HG03439 (cell line): ENCODE measurements around the gene APOE.
"Not testable (repeated sequence)": the region's sequence is repeated elsewhere in the genome, so short reads cannot be mapped to it uniquely, and the experiment has no call there.

Experiments used
- ATAC-seq: cut with Tn5 transposase; IDR thresholded peaks from one replicate; pipeline ENCODE4 v1.9.1; 2021; ENCODE audit warnings: mild to moderate bottlenecking, moderate library complexity; ENCODE audit not compliant: unreplicated experiment

APOE gene

DNA sequence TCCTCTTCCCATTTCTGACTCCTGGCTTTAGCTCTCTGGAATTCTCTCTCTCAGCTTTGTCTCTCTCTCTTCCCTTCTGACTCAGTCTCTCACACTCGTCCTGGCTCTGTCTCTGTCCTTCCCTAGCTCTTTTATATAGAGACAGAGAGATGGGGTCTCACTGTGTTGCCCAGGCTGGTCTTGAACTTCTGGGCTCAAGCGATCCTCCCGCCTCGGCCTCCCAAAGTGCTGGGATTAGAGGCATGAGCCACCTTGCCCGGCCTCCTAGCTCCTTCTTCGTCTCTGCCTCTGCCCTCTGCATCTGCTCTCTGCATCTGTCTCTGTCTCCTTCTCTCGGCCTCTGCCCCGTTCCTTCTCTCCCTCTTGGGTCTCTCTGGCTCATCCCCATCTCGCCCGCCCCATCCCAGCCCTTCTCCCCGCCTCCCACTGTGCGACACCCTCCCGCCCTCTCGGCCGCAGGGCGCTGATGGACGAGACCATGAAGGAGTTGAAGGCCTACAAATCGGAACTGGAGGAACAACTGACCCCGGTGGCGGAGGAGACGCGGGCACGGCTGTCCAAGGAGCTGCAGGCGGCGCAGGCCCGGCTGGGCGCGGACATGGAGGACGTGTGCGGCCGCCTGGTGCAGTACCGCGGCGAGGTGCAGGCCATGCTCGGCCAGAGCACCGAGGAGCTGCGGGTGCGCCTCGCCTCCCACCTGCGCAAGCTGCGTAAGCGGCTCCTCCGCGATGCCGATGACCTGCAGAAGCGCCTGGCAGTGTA is 2.7 kb downstream of the APOE start:
- ATAC-seq = no peak

DNA sequence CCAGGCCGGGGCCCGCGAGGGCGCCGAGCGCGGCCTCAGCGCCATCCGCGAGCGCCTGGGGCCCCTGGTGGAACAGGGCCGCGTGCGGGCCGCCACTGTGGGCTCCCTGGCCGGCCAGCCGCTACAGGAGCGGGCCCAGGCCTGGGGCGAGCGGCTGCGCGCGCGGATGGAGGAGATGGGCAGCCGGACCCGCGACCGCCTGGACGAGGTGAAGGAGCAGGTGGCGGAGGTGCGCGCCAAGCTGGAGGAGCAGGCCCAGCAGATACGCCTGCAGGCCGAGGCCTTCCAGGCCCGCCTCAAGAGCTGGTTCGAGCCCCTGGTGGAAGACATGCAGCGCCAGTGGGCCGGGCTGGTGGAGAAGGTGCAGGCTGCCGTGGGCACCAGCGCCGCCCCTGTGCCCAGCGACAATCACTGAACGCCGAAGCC is 3.3 kb downstream of the APOE start:
- no peak for ATAC-seq

DNA sequence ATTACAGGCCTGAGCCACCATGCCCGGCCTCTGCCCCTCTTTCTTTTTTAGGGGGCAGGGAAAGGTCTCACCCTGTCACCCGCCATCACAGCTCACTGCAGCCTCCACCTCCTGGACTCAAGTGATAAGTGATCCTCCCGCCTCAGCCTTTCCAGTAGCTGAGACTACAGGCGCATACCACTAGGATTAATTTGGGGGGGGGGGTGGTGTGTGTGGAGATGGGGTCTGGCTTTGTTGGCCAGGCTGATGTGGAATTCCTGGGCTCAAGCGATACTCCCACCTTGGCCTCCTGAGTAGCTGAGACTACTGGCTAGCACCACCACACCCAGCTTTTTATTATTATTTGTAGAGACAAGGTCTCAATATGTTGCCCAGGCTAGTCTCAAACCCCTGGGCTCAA is 4.2 kb downstream of the APOE start:
- ATAC-seq = no peak

DNA sequence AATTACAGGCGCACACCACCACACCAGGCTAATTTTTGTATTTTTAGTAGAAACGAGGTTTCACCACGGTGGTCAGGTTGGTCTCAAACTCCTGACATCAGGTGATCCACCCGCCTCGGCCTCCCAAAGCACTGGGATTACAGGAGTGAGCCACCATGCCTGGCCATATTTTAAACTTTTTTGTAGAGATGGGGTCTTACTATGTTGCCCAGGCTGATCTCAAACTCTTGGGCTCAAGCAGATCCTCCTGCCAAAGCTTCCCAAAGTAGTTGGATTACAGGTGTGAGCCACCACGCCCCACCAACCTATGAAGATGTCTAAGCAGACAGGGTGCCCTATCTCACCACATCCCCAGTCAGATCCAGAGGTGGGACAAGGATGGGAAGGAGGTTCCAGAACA is 6.3 kb downstream of the APOE start:
- ATAC-seq = not testable (repeated sequence)

DNA sequence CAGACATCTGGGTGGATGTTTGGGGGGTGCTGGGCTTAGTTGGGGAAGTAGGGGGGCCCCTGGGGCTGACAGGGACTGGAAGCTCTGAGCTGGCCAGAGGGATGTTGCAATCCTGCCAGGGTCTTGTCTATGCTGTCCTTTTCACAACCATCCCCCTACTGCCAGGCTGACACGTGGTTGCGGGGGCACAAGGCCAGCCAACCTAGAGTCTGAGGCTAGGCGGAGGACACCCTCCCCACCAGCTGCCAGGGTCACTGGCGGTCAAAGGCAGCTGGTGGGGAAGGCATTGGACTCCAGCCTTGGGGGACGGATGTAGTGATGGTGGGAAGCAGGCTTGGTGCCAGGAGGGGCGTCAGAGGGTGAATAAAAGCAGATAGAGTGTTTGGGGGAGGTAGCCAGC is 7.3 kb downstream of the APOE start:
- no peak for ATAC-seq

DNA sequence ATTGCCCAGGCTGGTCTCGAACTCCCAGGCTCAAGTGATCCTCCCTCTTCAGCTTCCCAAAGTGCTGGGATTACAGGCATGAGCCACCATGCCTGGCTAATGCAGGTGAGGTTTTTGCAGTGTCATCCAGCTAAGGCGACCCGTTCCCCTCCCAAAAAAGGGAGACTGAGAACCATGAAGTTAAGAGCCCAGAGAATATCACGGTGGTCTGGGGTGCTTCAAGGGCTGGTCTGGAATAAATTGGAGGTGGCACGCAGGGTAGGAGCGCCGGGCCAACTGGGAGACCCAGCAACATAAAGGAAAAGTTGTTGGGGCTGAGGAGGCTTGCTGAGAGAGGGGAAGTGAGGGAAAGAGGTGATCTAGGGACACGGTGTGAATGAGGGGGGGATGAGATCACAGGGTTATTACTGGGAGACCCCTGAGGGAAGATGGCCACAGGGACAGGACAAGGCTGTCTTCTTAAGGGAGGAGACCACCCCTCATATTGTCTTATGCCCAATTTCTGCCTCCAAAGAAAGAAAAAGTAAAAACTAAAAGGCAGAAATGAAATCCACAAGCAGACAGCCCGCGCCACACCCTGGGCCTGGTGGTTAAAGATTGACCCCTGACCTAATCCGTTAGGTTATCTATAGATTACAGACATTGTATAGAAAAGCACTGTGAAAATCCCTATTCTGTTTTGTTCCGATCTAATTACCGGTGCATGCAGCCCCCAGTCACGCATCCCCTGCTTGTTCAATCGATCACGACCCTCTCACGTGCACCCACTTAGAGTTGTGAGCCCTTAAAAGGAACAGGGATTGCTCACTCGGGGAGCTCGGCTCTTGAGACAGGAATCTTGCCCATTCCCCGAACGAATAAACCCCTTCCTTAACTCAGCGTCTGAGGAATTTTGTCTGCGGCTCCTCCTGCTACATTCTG is 8.2 kb downstream of the APOE start:
- not testable (repeated sequence) for ATAC-seq

DNA sequence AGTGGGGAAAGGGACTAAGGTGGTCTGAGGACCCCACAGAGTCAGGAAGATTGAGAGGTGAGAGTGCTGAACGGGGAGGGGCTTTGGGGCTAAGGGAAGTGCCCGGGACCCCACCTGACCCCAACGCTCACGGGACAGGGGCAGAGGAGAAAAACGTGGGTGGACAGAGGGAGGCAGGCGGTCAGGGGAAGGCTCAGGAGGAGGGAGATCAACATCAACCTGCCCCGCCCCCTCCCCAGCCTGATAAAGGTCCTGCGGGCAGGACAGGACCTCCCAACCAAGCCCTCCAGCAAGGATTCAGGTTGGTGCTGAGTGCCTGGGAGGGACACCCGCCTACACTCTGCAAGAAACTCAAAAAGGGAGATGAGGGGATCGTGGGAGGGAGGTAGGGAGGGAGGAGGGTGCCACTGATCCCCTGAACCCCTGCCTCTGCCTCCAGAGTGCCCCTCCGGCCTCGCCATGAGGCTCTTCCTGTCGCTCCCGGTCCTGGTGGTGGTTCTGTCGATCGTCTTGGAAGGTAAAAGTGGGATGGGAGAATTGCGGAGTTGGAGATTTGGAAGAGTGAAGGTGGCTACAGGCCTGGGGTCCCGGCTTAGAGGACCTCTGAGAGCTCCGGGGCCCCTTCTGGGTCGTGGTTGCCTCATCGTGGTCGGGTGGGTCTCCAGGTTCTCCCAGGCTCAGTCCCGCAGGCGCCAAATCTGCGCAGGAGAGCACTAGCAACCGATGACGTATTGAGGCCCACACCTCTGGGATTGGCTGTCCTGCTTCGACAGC is 9.0 kb downstream of the APOE start, which contains the start of gene APOC1:
APOC1 (plus strand) TSS at position 176 of the 774 bp plus-strand sequence; CDS start at position 460, 284 bp downstream.
- ATAC-seq = peak; percentile 82

DNA sequence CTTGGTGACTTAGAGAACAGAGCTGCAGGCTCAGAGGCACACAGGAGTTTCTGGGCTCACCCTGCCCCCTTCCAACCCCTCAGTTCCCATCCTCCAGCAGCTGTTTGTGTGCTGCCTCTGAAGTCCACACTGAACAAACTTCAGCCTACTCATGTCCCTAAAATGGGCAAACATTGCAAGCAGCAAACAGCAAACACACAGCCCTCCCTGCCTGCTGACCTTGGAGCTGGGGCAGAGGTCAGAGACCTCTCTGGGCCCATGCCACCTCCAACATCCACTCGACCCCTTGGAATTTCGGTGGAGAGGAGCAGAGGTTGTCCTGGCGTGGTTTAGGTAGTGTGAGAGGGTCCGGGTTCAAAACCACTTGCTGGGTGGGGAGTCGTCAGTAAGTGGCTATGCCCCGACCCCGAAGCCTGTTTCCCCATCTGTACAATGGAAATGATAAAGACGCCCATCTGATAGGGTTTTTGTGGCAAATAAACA is 18.7 kb downstream of the APOE start:
- no peak for ATAC-seq

DNA sequence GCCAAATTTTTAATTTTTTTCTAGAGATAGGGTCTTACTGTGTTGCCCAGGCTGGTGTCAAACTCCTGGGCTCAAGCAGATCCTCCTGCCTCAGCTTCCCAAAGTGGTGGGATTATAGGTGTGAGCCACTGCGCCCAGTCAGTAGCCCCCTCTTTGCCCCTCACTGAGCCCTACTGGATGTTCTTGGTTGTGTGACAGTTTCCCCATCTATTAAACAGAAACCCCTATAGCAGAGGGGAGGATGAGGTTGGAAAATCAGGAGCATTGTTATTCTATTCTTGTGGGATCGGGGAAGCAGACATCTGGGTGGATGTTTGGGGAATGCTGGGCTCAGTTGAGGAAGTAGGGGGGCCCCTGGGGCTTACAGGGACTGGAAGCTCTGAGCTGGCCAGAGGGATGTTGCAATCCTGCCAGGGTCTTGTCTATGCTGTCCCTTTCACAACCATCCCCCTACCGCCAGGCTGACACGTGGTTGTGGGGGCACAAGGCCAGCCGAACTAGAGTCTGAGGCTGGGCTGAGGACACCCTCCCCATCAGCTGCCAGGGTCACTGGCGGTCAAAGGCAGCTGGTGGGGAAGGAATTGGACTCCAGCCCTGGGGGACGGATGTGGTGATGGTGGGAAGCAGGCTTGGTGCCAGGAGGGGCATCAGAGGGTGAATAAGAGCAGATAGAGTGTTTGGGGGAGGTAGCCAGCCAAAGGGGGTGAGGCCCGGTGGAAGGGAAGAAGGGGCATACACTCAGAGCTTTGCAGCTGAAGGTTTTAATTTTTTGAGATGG is 19.7 kb downstream of the APOE start:
- ATAC-seq = no peak

DNA sequence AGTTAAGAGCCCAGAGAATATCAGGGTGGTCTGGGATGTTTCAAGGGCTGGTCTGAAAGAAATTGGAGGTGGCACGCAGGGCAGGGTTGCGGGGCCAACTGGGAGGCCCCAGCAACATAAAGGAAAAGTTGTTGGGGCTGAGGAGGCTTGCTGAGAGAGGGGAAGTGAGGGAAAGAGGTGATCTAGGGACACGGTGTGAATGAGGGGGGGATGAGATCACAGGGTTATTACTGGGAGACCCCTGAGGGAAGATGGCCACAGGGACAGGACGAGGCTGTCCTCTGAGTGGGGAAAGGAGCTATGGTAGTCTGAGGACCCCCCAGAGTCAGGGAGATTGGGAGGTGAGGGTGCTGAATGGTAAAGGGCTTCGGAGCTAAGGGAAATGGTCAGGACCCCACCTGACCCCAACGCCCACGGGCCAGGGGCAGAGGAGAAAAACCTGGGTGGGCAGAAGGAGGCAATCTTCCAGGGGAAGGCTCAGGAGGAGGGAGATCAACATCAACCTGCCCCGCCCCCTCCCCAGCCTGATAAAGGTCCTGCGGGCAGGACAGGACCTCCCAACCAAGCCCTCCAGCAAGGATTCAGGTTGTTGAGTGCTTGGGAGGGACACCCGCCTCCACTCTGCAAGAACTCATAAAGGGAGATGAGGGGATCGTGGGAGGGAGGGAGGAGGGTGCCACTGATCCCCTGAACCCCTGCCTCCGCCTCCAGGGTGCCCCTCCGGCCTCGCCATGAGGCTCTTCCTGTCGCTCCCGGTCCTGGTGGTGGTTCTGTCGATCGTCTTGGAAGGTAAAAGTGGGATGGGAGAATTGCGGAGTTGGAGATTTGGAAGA is 20.9 kb downstream of the APOE start:
- ATAC-seq = not testable (repeated sequence)

DNA sequence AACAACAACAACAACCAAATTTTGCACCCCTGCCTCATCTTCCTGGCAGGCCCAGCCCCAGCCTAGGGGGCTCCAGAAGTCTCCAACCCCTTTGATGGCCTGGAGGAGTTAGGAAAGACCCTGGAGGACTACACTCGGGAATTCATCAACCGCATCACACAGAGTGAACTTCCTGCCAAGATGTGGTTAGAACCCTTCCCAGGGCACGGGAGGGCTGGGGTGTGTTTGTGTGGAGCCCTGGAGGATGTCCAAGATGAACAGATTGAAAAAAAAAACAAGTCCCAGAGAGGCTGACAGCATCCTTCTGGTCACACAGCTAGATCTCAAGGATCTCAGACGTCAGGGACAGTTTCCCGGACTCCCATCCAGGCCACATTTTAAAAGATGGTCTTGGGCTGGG is 22.1 kb downstream of the APOE start:
- no peak for ATAC-seq

DNA sequence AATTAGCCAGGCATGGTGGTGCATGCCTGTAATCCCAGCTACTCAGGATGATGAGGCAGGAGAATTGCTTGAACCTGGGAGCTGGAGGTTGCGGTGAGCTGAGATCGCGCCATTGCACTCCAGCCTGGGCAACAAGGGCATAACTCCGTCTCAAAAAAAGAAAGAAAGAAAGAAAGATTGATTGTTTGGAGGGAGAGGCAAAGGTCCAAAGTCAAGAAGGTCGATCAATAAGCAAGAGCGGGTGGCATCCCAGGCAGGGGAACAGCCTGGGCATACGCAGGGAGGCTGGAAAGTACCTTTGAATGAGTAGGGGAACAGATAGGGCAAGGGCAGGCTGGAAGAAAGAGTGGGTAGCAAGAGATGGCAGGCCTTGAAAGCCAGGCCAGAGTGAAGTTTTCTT is 24.5 kb downstream of the APOE start:
- ATAC-seq = no peak

DNA sequence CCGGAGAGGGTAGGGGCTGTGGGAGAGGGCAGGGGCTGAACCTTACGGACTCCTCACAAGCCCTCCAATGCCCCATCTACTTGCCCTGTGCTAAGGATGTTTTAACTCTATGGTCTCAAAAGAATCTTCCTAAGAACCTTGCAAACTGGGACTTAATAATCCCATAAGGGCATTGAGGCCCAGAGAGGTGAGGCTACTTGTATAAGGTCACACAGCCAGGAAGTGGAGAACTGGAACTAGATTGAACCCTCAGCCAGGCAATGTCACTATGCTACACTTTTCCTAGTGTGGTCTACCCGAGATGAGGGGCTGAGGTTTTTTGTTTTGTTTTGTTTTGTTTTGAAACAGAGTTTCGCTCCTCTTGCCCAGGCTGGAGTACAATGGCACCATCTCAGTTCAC is 25.9 kb downstream of the APOE start:
- ATAC-seq = no peak

DNA sequence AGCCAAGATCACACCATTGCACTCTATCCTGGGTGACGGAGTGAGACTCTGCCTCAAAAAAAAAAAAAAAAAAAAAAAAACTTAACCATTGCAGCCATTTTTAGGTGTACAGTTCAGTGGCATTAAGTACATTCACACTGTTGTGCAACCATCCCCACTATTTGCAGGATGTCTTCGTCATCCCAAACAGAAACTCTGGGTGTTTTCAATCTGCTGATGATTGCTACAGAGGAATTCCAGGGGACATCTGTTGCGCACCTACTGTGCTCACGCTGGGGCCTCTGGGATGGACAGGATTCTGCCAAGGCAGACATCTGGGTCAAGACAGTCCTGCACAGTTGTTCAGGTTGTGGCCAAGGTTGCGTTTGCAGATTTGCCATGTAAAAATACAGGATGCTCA is 34.1 kb downstream of the APOE start:
- ATAC-seq = no peak

DNA sequence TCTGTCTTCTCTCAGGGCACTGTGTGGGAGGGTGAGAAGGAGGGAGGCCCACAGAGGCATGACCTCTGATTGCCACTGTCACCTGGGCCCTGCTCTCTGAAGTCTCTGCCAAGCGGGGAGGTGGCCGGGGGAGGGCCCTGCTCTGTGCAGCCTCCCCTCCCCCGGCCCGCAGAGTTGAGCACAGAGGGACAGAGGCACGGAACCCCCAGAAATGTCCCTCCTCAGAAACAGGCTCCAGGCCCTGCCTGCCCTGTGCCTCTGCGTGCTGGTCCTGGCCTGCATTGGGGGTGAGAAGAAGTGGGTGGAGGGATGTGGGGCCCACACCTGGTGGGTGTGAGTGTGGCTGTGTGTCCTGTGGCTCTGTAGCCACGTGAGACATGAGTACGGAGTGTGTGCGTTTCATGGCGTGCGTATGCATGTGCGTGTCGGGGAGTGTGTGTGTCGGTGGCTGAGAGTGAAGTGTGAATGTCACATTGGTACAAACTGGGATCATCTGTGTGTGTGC is 36.5 kb downstream of the APOE start, which contains the start of gene APOC4:
APOC4 (plus strand) TSS at position 171 of the 505 bp plus-strand sequence; CDS start at position 212, 41 bp downstream.
- ATAC-seq = no peak

DNA sequence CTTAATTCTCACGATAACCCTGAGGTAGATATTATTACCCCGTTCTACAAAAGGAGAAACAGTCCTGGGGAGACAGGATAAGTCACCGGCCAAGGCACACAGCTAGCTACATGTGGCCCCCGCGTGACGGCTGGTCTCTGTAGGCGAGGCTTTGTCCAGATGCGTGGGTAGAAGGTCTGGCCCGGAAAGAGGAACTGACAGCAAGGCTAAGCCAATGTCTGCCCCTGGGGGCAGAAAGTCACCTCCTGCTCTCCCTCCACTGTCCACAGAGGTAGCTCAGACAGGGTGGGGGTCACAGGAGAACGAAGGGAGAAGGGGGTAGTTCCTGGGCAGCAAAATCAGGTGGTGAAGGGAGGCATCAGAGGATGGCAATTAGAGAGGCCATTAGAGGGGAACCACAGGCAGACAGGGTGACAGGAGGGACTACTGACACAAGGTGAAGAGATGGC is 38.2 kb downstream of the APOE start:
- no peak for ATAC-seq

DNA sequence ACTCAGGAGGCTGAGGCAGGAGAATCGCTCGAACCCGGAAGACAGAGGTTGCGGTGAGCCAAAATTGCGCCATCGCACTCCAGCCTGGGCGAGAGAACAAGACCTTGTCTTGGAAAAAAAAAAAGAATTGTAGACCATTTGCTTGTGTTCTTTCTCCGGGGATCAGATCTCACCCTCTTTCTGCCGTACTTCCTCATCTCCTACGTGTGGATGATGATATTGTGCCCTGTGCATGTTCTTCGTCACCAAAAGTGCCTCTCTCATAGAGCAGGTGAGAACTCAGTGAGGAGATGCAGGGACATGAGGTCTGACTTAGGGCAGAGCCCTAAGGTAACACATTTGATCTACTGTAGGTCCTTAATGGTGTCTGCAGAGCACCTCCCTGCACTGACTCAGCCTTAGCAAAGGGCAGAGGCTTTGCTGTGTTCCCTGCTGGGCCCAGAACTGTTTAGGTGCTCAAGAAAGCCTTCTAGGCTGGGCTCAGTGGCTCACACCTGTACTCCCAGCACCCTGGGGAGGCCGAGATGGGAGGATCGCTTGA is 41.5 kb downstream of the APOE start:
- ATAC-seq = no peak

DNA sequence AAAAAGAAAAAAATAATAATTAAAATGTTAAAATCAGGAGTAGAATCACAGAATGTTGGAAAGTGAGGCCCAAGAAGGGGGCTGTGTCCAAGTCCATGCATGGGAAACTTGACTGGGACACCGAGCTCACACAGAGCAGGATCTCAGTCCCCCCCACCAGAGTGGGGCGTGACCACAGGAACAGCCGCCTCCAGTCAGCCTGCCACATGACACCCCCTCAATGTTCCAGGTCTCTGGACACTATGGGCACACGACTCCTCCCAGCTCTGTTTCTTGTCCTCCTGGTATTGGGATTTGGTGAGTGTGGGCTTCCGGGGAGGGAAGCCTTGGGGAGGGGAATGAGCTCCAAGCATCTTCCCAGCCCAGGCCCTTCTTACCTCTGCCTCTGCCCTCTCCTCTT is 42.6 kb downstream of the APOE start:
- no peak for ATAC-seq
